ENCODE measurements around the gene AGBL5.

The AGBL5 gene

DNA sequence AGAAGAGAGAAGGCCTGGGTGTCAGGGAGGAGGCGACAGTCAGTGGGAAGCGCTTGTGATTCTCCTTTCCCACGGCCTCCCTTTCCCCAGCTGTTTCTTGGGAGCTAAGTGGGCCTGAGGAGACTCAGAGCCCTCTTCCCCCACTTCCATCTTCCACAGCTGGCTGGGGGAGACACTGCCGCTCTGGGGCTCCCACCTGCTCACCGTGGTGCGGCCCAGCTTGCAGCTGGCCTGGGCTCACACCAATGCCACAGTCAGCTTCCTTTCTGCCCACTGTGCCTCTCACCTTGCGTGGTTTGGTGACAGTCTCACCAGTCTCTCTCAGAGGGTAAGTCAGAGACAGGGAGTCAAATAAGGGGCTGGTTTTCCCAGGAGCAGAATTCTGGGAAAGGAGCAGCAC lies 11.6 kb upstream of the AGBL5 start:
- Histone ChIP-seq H3K27me3 (replicated peaks; ENCODE audit: control insufficient read depth, insufficient read depth, low read length) (no peaks in the 10 kb centered on the region), H3K4me3 (replicated peaks; ENCODE audit: low read depth, low read length) (no peak overlapping the region), H3K36me3 (ENCODE audit: control insufficient read depth, insufficient read depth, low read length) (peaks cover 59% of the 10 kb centered on the region)
- DNase-seq (ENCODE audit: extremely low read depth, insufficient read length), result no peak
- TF ChIP-seq, protein P1, sequence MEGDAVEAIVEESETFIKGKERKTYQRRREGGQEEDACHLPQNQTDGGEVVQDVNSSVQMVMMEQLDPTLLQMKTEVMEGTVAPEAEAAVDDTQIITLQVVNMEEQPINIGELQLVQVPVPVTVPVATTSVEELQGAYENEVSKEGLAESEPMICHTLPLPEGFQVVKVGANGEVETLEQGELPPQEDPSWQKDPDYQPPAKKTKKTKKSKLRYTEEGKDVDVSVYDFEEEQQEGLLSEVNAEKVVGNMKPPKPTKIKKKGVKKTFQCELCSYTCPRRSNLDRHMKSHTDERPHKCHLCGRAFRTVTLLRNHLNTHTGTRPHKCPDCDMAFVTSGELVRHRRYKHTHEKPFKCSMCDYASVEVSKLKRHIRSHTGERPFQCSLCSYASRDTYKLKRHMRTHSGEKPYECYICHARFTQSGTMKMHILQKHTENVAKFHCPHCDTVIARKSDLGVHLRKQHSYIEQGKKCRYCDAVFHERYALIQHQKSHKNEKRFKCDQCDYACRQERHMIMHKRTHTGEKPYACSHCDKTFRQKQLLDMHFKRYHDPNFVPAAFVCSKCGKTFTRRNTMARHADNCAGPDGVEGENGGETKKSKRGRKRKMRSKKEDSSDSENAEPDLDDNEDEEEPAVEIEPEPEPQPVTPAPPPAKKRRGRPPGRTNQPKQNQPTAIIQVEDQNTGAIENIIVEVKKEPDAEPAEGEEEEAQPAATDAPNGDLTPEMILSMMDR (IDR thresholded peaks at IDR 0.05; ENCODE audit: insufficient read depth, low read length, poor library complexity, severe bottlenecking), result no peak

DNA sequence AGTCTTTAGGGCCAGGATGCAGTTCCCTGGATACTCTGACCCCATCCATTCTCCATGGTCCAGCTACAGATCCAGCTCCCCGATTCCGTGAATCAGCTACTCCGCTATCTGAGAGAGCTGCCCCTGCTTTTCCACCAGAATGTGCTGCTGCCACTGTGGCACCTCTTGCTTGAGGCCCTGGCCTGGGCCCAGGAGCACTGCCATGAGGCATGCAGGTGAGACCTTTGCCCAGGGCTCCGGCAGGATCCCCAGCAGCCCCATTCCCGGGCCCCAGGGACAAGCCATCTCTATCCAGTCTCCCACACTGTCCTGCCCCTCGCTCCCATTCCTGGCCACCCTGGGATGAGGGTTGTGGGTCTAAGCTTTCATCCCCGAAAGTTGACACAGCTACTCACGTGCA lies 11.2 kb upstream of the AGBL5 start:
- H3K4me3 ChIP-seq (replicated peaks; ENCODE audit: low read depth, low read length), result no peak overlapping the region
- TF ChIP-seq, protein P1 (IDR thresholded peaks at IDR 0.05; ENCODE audit: insufficient read depth, low read length, poor library complexity, severe bottlenecking), result no peak
- DNase-seq (ENCODE audit: extremely low read depth, insufficient read length), result no peak
- H3K36me3 ChIP-seq (ENCODE audit: control insufficient read depth, insufficient read depth, low read length), result peaks cover 55% of the 10 kb centered on the region
- no peaks in the 10 kb centered on the region for H3K27me3 ChIP-seq (replicated peaks; ENCODE audit: control insufficient read depth, insufficient read depth, low read length)

DNA sequence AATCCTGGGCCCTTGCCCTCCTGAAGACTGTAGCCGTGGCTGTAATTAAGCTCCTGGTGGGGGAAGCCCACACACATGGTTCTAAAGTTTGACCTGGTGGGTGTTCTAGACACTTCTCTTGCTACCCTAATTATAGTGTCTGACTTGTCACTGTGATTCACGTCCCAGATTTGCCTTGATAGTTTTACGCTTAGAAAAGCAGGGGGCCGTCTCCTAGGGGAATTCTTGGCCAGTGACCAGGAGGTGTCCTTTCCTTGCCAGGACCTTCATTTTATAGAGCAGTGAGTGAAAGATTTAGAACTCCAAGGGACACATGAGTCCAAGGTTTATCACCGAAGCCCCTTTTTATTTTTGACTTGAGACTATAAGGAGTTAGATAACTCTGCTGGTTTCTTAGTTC lies 9.7 kb upstream of the AGBL5 start:
- DNase-seq (ENCODE audit: extremely low read depth, insufficient read length), result no peak
- TF ChIP-seq, protein P1 (IDR thresholded peaks at IDR 0.05; ENCODE audit: insufficient read depth, low read length, poor library complexity, severe bottlenecking), result no peak
- no peaks in the 10 kb centered on the region for H3K27me3 ChIP-seq (replicated peaks; ENCODE audit: control insufficient read depth, insufficient read depth, low read length)
- peaks cover 43% of the 10 kb centered on the region for H3K36me3 ChIP-seq (ENCODE audit: control insufficient read depth, insufficient read depth, low read length)
- H3K4me3 ChIP-seq (replicated peaks; ENCODE audit: low read depth, low read length), result no peak overlapping the region

DNA sequence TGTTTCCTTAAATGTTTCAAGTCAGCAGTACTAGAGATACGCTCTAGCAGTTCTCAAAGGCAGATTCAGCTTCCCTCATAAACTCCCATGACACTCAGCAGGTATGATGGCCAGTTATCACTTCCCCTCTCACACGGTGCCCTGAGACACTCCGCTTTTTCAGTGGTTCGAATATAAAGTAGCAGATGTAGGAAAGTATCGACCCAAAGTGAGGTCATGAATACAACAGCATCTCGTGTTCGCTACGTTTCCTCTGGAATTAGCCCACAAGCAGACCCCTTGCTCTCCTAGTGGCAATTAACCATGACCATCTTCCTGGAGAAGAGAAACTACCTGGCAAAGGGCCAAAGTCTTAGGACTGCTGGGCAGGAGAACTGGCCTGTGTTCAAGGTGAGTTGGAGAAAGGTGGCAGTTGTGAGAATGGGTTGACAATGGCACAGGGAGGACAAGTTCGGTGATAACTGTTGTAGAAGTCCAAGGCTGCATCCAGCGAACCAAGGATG lies 9.3 kb upstream of the AGBL5 start:
- TF ChIP-seq, protein P1 (IDR thresholded peaks at IDR 0.05; ENCODE audit: insufficient read depth, low read length, poor library complexity, severe bottlenecking), result no peak
- no peak for DNase-seq (ENCODE audit: extremely low read depth, insufficient read length)
- Histone ChIP-seq H3K36me3 (ENCODE audit: control insufficient read depth, insufficient read depth, low read length) (peaks cover 38% of the 10 kb centered on the region), H3K27me3 (replicated peaks; ENCODE audit: control insufficient read depth, insufficient read depth, low read length) (no peaks in the 10 kb centered on the region), H3K4me3 (replicated peaks; ENCODE audit: low read depth, low read length) (no peak overlapping the region)

DNA sequence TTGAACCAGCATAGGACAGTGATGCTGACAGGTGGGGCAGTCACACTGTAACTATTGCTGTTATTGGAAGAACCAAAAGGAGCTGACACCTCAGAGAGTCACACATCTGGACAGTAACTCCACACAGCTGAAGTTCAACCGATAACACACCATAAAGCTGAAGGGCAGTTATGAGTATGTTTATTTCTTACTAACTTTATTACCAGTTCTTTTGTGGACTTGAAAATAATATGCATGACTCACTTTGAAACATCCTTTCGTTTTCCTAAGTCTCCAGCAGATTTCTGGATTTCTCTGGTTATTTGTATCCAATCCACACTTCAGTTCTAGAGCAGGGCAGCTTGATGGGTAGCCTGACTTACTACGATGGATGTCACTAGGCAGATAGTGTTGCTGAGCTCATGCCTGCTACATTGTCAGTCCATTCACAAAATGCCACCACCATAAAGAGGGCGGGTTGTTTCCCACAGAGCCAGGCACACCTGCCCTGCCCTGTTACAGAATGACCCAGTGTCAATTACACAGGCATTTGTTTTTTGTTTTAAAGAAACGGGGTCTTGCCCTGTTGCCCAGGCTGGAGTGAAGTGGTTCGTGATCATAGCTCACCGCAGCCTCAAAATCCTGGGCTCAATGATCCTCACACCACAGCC lies 8.4 kb upstream of the AGBL5 start:
- H3K27me3 ChIP-seq (replicated peaks; ENCODE audit: control insufficient read depth, insufficient read depth, low read length), result no peaks in the 10 kb centered on the region
- peaks cover 30% of the 10 kb centered on the region for H3K36me3 ChIP-seq (ENCODE audit: control insufficient read depth, insufficient read depth, low read length)
- TF ChIP-seq, protein P1 (IDR thresholded peaks at IDR 0.05; ENCODE audit: insufficient read depth, low read length, poor library complexity, severe bottlenecking), result no peak
- DNase-seq (ENCODE audit: extremely low read depth, insufficient read length), result no peak
- no peak overlapping the region for H3K4me3 ChIP-seq (replicated peaks; ENCODE audit: low read depth, low read length)

All from GM06990 (cell line).